PC-3 (cell line): Measurements from ENCODE around the gene TXNDC17. TPM values are rescaled to one million over a fixed set of nuclear protein-coding genes. Genes with fewer than 3 reads are reported as not detected.

ENCODE experiments used
- ATAC-seq: fragments of 200-7000 bp; cut with Tn5 transposase; 2 replicates; pipeline ENCODE4 v1.9.1; 2020; ENCODE audit warnings: mild to moderate bottlenecking, moderate library complexity
- BruUV-seq: library from RNA; stranded (reverse); fragments of 400-500 nt; replicated peaks from 2 replicates; lab custom pipeline; 2021; lab: Mats Ljungman, UMichigan
- CTCF ChIA-PET: fragments of 300-600 bp; sonication (Branson Sonifier 250); formaldehyde crosslinking; loops from one replicate; lab custom pipeline; 2022; ENCODE audit warnings: antibody characterized with exemption; lab: Charles Lee
- POLR2A ChIA-PET: fragments of 300-600 bp; sonication (Branson Sonifier 250); formaldehyde crosslinking; loops from one replicate; lab custom pipeline; 2022; ENCODE audit warnings: antibody characterized with exemption; ENCODE audit not compliant: unreplicated experiment; lab: Charles Lee
- DNase-seq: peaks from one replicate; pipeline ENCODE4 v3.0.0-alpha.2; 2015
- H2AFZ ChIP-seq: fragments of 300-600 bp; sonication (generic); 2 replicates; pipeline ENCODE4 v1.6.0; 2016; ENCODE audit warnings: antibody characterized with exemption, low read length
- H3F3A ChIP-seq: fragments of 300-600 bp; sonication (generic); one replicate; pipeline ENCODE4 v1.6.0; 2017; ENCODE audit warnings: antibody characterized with exemption, low read length, control low read depth, mild to moderate bottlenecking; ENCODE audit not compliant: unreplicated experiment
- H3K27ac ChIP-seq: fragments of 300-600 bp; sonication (generic); 2 replicates; pipeline ENCODE4 v1.5.1; 2016; ENCODE audit warnings: mild to moderate bottlenecking, low read length
- H3K27me3 ChIP-seq: fragments of 300-600 bp; sonication (generic); 2 replicates; pipeline ENCODE4 v1.6.1; 2016; ENCODE audit warnings: low read length, mixed read lengths
- H3K36me3 ChIP-seq: fragments of 300-600 bp; sonication (generic); 2 replicates; pipeline ENCODE4 v1.6.1; 2016; ENCODE audit warnings: low read depth, mixed run types, low read length, mixed read lengths
- H3K4me1 ChIP-seq: fragments of 300-600 bp; sonication (generic); 2 replicates; pipeline ENCODE4 v1.5.1; 2016; ENCODE audit warnings: low read length; ENCODE audit not compliant: insufficient read depth
- H3K4me2 ChIP-seq: fragments of 300-600 bp; sonication (generic); 2 replicates; pipeline ENCODE4 v1.6.0; 2016; ENCODE audit warnings: low read length
- H3K4me3 ChIP-seq: fragments of 300-600 bp; sonication (generic); 2 replicates; pipeline ENCODE4 v1.5.1; 2016; ENCODE audit warnings: mild to moderate bottlenecking, low read length, mixed read lengths
- H3K79me2 ChIP-seq: fragments of 300-600 bp; sonication (generic); 2 replicates; pipeline ENCODE4 v1.6.1; 2017; ENCODE audit warnings: low read length, mixed read lengths
- H3K9ac ChIP-seq: fragments of 300-600 bp; sonication (generic); 2 replicates; pipeline ENCODE4 v1.6.0; 2016; ENCODE audit warnings: mild to moderate bottlenecking, low read length
- H3K9me2 ChIP-seq: fragments of 300-600 bp; sonication (generic); replicated peaks from 2 replicates; pipeline ENCODE4 v1.6.1; 2016; ENCODE audit warnings: mixed run types, low read length, mixed read lengths
- H3K9me3 ChIP-seq: fragments of 300-600 bp; sonication (generic); 2 replicates; pipeline ENCODE4 v1.6.1; 2016; ENCODE audit warnings: low read length, mixed read lengths
- H4K20me1 ChIP-seq: fragments of 300-600 bp; sonication (generic); 2 replicates; pipeline ENCODE4 v1.6.1; 2016; ENCODE audit warnings: low read length, mixed read lengths
- EZH2 ChIP-seq: fragments of 300-600 bp; sonication (generic); IDR thresholded peaks from one replicate; pipeline ENCODE4 v1.6.1; 2017; ENCODE audit warnings: antibody characterized with exemption, mild to moderate bottlenecking, low read length; ENCODE audit not compliant: unreplicated experiment
- EZH2phosphoT487 ChIP-seq: fragments of 300-600 bp; sonication (generic); IDR thresholded peaks from 2 replicates; pipeline ENCODE4 v1.6.1; 2018; ENCODE audit warnings: mild to moderate bottlenecking, antibody characterized with exemption, low read length, borderline replicate concordance
- intact Hi-C: fragments of 100-400 bp; cut with micrococcal nuclease; formaldehyde crosslinking; loops from 2 replicates; pipeline ENCODE4 v1.9.0; 2023
- total RNA-seq: library from RNA; depleted of rRNA; stranded (reverse); fragments of >200 nt; gene quantifications from 2 replicates; pipeline ENCODE4 v1.2.3, GENCODE V29; 2014
- TF ChIP-seq, protein P1 (sequence below): fragments of 300-600 bp; sonication (generic); conservative IDR thresholded peaks from 2 replicates; pipeline ENCODE4 v1.5.1; 2017; ENCODE audit warnings: antibody characterized with exemption, low read depth, mild to moderate bottlenecking, low read length

The TXNDC17 gene
- total RNA-seq, 1 experiment from 2014 or later = 248 TPM

DNA sequence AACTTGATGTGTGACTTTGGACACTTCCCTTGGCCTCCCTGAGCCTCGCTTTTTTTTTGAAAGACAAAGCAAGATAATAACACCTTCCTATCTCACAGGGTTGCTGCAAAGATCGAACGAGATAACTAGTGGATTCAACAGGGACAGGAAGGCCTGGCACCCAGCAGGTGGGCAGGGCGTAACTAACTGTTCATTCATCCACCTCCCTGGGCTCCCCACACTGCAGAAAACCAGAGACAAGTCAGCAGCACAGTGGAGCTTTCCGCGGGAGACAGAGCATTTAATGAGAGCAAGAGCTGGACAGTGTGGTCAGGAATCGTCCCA, 43.6 kb downstream of the TXNDC17 start:
- TF ChIP-seq EZH2phosphoT487 (no peak), EZH2 (no peak)
- TF ChIP-seq, protein P1, sequence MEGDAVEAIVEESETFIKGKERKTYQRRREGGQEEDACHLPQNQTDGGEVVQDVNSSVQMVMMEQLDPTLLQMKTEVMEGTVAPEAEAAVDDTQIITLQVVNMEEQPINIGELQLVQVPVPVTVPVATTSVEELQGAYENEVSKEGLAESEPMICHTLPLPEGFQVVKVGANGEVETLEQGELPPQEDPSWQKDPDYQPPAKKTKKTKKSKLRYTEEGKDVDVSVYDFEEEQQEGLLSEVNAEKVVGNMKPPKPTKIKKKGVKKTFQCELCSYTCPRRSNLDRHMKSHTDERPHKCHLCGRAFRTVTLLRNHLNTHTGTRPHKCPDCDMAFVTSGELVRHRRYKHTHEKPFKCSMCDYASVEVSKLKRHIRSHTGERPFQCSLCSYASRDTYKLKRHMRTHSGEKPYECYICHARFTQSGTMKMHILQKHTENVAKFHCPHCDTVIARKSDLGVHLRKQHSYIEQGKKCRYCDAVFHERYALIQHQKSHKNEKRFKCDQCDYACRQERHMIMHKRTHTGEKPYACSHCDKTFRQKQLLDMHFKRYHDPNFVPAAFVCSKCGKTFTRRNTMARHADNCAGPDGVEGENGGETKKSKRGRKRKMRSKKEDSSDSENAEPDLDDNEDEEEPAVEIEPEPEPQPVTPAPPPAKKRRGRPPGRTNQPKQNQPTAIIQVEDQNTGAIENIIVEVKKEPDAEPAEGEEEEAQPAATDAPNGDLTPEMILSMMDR = no peak
- ChIA-PET CTCF (no interaction called here), POLR2A (no interaction called here)
- Histone ChIP-seq H2AFZ (no peak overlapping the region), H3K9me2 (no peaks in the 10 kb centered on the region), H3K27me3 (no peaks in the 10 kb centered on the region), H3K9ac (no peak overlapping the region), H3K36me3 (no peaks in the 10 kb centered on the region), H3K4me1 (peaks cover 7% of the 10 kb centered on the region; the same call in 1 of the 2 replicates), H3K79me2 (no peaks in the 10 kb centered on the region), H3F3A (no peaks in the 10 kb centered on the region), H3K4me2 (no peak overlapping the region), H3K4me3 (no peak overlapping the region), H3K27ac (no peak overlapping the region), H3K9me3 (no peaks in the 10 kb centered on the region), H4K20me1 (no peaks in the 10 kb centered on the region)
- intact Hi-C loops = no loop called here
- no peak for DNase-seq
- no peak for ATAC-seq
- no TSS peak for BruUV-seq

DNA sequence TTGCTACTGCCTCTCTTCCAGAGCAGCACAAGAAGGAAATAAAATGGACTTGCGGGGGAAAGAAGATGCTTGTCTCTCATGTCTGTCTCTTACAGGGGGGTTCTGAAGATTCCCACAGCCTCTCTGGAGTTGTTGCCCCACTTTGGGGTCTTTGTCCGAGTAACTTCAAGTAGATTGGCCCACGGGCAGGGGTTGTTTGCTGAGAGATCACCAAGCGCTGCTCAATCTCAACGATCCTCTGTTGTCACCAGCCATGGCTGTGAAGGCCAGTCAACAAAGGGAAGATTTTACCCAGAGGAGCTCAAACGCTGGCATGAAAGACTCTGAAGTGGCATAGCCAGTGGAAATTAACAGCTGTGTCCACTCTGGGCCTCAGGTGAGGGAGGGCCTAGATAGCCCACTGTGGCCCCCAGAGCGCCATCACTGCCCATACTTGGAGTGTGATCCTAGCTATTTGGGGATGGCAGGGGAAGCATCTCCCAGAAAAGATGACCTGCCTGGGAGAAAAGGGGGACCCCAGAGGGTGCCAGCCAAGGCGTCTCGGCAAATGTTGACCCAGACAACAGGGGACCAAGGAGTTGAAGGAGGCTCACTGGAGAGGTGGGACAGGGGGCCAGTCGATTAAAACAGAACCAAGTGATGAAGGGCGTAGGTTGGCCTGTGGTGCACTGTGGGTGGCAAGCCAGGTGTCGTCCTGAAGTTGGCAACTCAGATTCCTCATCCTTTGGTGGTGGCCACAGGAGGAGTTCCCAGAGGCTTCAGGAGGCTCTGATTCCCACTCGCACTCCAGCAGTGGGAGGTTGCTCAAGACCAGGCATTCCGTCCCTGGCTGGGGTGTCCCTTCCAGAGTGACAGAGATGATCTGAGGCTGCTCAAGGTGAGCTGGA, 44.3 kb downstream of the TXNDC17 start:
- Histone ChIP-seq H2AFZ (no peak overlapping the region), H4K20me1 (no peaks in the 10 kb centered on the region), H3K36me3 (no peaks in the 10 kb centered on the region), H3K27me3 (no peaks in the 10 kb centered on the region), H3K27ac (no peak overlapping the region), H3K4me2 (no peak overlapping the region), H3K9me2 (no peaks in the 10 kb centered on the region), H3F3A (no peaks in the 10 kb centered on the region), H3K9me3 (no peaks in the 10 kb centered on the region), H3K4me3 (no peak overlapping the region), H3K4me1 (peaks cover under 1% of the 10 kb centered on the region; the same call in 1 of the 2 replicates), H3K79me2 (no peaks in the 10 kb centered on the region), H3K9ac (no peak overlapping the region)
- ChIA-PET CTCF (no interaction called here), POLR2A (no interaction called here)
- DNase-seq = no peak
- no peak for TF ChIP-seq EZH2
- TF ChIP-seq EZH2phosphoT487 = no peak
- TF ChIP-seq, protein P1 = no peak
- ATAC-seq = no peak
- no TSS peak for BruUV-seq
- intact Hi-C loops = no loop called here

DNA sequence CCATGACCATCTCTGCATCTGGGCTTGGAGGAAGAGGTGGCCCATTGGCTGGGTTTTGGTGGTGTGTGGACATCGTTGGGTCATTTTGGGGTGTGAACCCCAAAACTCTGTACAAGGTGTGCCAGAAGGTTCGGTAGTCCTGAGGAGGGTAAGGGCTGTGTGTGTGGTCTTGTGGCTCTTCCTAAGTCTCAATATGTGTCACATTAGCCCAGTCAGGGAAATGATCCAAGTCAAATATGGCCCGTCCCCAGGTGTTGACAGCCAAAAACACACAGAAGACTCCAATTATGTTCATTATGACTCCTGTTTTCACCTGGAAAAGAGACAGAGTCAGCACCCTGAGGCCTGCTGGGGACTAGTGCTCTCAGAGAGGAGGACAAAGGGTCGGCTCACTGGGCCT, 45.2 kb downstream of the TXNDC17 start:
- BruUV-seq = no TSS peak
- Histone ChIP-seq H3K27me3 (no peaks in the 10 kb centered on the region), H3K36me3 (no peaks in the 10 kb centered on the region), H2AFZ (no peak overlapping the region), H3K4me2 (no peak overlapping the region), H3K9ac (no peak overlapping the region), H4K20me1 (no peaks in the 10 kb centered on the region), H3K79me2 (no peaks in the 10 kb centered on the region), H3K9me3 (no peaks in the 10 kb centered on the region), H3K4me1 (no peaks in the 10 kb centered on the region), H3K9me2 (no peaks in the 10 kb centered on the region), H3F3A (no peaks in the 10 kb centered on the region), H3K27ac (no peak overlapping the region), H3K4me3 (no peak overlapping the region)
- DNase-seq = no peak
- intact Hi-C loops = no loop called here
- TF ChIP-seq, protein P1 = no peak
- no peak for TF ChIP-seq EZH2phosphoT487
- no peak for TF ChIP-seq EZH2
- no peak for ATAC-seq
- CTCF ChIA-PET = no interaction called here
- POLR2A ChIA-PET = no interaction called here
